CD4-positive, alpha-beta memory T cell (primary cell): ENCODE results near the gene SLAMF7. TPM values are rescaled to one million over a fixed set of nuclear protein-coding genes. Genes with fewer than 3 reads are reported as not detected.
A peak's percentile ranks its signal among the peaks of the same experiment; 100 is the strongest.

Experiments
- CTCF ChIA-PET: fragments of 350-600 bp; sonication (Branson Sonifier 250); formaldehyde crosslinking; loops from one replicate; lab custom pipeline; 2021; ENCODE audit warnings: inconsistent platforms; ENCODE audit not compliant: partially characterized antibody; lab: Charles Lee
- POLR2A ChIA-PET: fragments of 350-600 bp; sonication (Branson Sonifier 250); formaldehyde crosslinking; loops from one replicate; lab custom pipeline; 2021; ENCODE audit not compliant: partially characterized antibody; lab: Charles Lee
- DNase-seq, 5 donors: peaks; one replicate each; pipeline versions ENCODE4 v3.0.0 to v3.0.0-alpha.2; 2020 to 2022; ENCODE audit warnings: mixed read lengths in 1 of 5
- H3K27ac ChIP-seq: one replicate; pipeline ENCODE4 v1.7.0; 2013; ENCODE audit warnings: low read depth, low read length
- H3K27me3 ChIP-seq: 2 replicates; pipeline ENCODE4 v1.7.0; 2013; ENCODE audit warnings: mild to moderate bottlenecking, low read length, moderate library complexity; ENCODE audit not compliant: insufficient read depth
- H3K36me3 ChIP-seq: 2 replicates; pipeline ENCODE4 v1.7.0; 2013; ENCODE audit warnings: mild to moderate bottlenecking, low read length, moderate library complexity; ENCODE audit not compliant: insufficient read depth
- H3K4me1 ChIP-seq: 2 replicates; pipeline ENCODE4 v1.7.0; 2013; ENCODE audit warnings: mild to moderate bottlenecking, low read length, moderate library complexity; ENCODE audit not compliant: insufficient read depth
- H3K4me3 ChIP-seq, 2 donors: one replicate each; pipeline ENCODE4 v1.7.0; 2013; ENCODE audit warnings: low read length in 2 of 2, mild to moderate bottlenecking in 1 of 2
- H3K9me3 ChIP-seq, 2 donors: one replicate each; pipeline ENCODE4 v1.7.0; 2013; ENCODE audit warnings: low read length in 2 of 2, control low read depth in 1 of 2; ENCODE audit not compliant: control insufficient read depth in 1 of 2
- H3K27ac Mint-ChIP-seq, 7 donors: one replicate each; pipeline ENCODE4 v1.8.0; 2020 to 2021; ENCODE audit warnings: mixed read lengths in 7 of 7, mild to moderate bottlenecking in 6 of 7, inconsistent platforms in 3 of 7, moderate library complexity in 3 of 7
- H3K27me3 Mint-ChIP-seq, 2 donors: one replicate each; pipeline ENCODE4 v1.8.0; 2020 to 2021; ENCODE audit warnings: mixed read lengths in 2 of 2
- H3K36me3 Mint-ChIP-seq, 2 donors: one replicate each; pipeline ENCODE4 v1.8.0; 2020 to 2021; ENCODE audit warnings: mixed read lengths in 2 of 2, inconsistent platforms in 1 of 2, mild to moderate bottlenecking in 1 of 2
- H3K4me1 Mint-ChIP-seq, 4 donors: one replicate each; pipeline ENCODE4 v1.8.0; 2020 to 2021; ENCODE audit warnings: mixed read lengths in 4 of 4, mild to moderate bottlenecking in 1 of 4
- H3K4me3 Mint-ChIP-seq, 8 donors: one replicate each; pipeline ENCODE4 v1.8.0; 2020 to 2021; ENCODE audit warnings: mixed read lengths in 8 of 8, mild to moderate bottlenecking in 7 of 8, moderate library complexity in 6 of 8, inconsistent platforms in 3 of 8
- H3K9me3 Mint-ChIP-seq, 8 donors: one replicate each; pipeline ENCODE4 v1.8.0; 2020 to 2021; ENCODE audit warnings: mixed read lengths in 8 of 8, mild to moderate bottlenecking in 5 of 8, inconsistent platforms in 3 of 8, moderate library complexity in 1 of 8
- intact Hi-C: fragments of 100-400 bp; cut with micrococcal nuclease; formaldehyde crosslinking; loops from one replicate; pipeline ENCODE4 v1.15.1; 2023
- polyA plus RNA-seq, 2 donors: library from polyadenylated mRNA; unstranded; fragments of 300-500 nt; fragmentation: Illumina TruSeq; gene quantifications; one replicate each; pipeline ENCODE4 v1.2.3, GENCODE V29; 2021
- total RNA-seq, 2 experiments: library from RNA; stranded (reverse); gene quantifications; one replicate each; pipeline ENCODE4 v1.2.3, GENCODE V29; 2021

Gene SLAMF7
- total and polyA plus RNA-seq, 4 experiments from 2014 or later = 2.8 to 8.2 (median 5.4) TPM

GRCh38 chr1:160774886-160775719, 36.1 kb downstream of the SLAMF7 start:
- peaks cover 4 to 10% (median 8%) of the 10 kb centered on the region in 4 donors for H3K4me1 Mint-ChIP-seq
- intact Hi-C loops = no loop called here
- H3K4me3 Mint-ChIP-seq = no peak overlapping the region
- POLR2A ChIA-PET = interaction anchor here (1.0 to 4.3 kb wide), 2 partner anchors 21 to 68 kb away, joined by 3 to 34 read pairs; partner anchors contain the start of gene LY9
- H3K27ac Mint-ChIP-seq = peak overlapping the region in 3 of 7 donors; percentile 6 to 48 (median 38)
- no peaks in the 10 kb centered on the region for H3K9me3 Mint-ChIP-seq
- H3K27me3 Mint-ChIP-seq = peaks cover 0 to 2% of the 10 kb centered on the region in 2 donors
- Histone ChIP-seq H3K27ac (no peak overlapping the region), H3K4me3 (no peak overlapping the region), H3K9me3 (no peaks in the 10 kb centered on the region), H3K36me3 (no peaks in the 10 kb centered on the region), H3K27me3 (no peaks in the 10 kb centered on the region), H3K4me1 (peaks cover 7% of the 10 kb centered on the region)
- no peaks in the 10 kb centered on the region for H3K36me3 Mint-ChIP-seq
- DNase-seq = no peak
- CTCF ChIA-PET = interaction anchor here (1.0 to 10.5 kb wide), 22 partner anchors 7 to 178 kb away, joined by 3 to 144 read pairs (median 4); partner anchors contain the start of genes ITLN2 and LY9

GRCh38 chr1:160776178-160776577, 37.1 kb downstream of the SLAMF7 start:
- H3K36me3 Mint-ChIP-seq = no peaks in the 10 kb centered on the region

GRCh38 chr1:160777486-160778089, 38.5 kb downstream of the SLAMF7 start:
- Mint-ChIP-seq H3K36me3 (no peaks in the 10 kb centered on the region), H3K4me3 (no peak overlapping the region), H3K9me3 (no peaks in the 10 kb centered on the region), H3K27me3 (peaks cover 0 to 2% of the 10 kb centered on the region in 2 donors), H3K27ac (peak overlapping the region in 3 of 7 donors; percentile 47 to 81 (median 58)), H3K4me1 (peaks cover 17 to 25% (median 21%) of the 10 kb centered on the region in 4 donors)
- Histone ChIP-seq H3K9me3 (no peaks in the 10 kb centered on the region), H3K27ac (no peak overlapping the region), H3K4me1 (peaks cover 22% of the 10 kb centered on the region), H3K36me3 (no peaks in the 10 kb centered on the region), H3K4me3 (no peak overlapping the region), H3K27me3 (no peaks in the 10 kb centered on the region)
- peak; percentile 69 to 75 (median 71) for DNase-seq
- intact Hi-C loops = loop anchor here (1.0 to 2.0 kb wide), 6 partner anchors 19 to 174 kb away; partner anchors contain the start of gene LY9
- POLR2A ChIA-PET = interaction anchor here (0.7 to 4.3 kb wide), 7 partner anchors 9 to 213 kb away, joined by 3 to 34 read pairs (median 6); partner anchors contain the start of gene LY9
- CTCF ChIA-PET = interaction anchor here (0.5 to 10.5 kb wide), 37 partner anchors 10 to 328 kb away, joined by 3 to 144 read pairs (median 5); partner anchors contain the start of genes CD48, ITLN1, ITLN2 and LY9

More at GRCh38 chr1:160776178-160776577, 37.1 kb downstream of the SLAMF7 start:
- no peak for DNase-seq
- ChIA-PET CTCF (interaction anchor here (0.6 to 10.5 kb wide), 32 partner anchors 8 to 585 kb away, joined by 3 to 144 read pairs (median 5); partner anchors contain the start of genes ITLN2 and LY9), POLR2A (interaction anchor here (0.9 to 4.3 kb wide), 3 partner anchors 20 to 60 kb away, joined by 3 to 34 read pairs (median 6); partner anchors contain the start of gene LY9)
- Mint-ChIP-seq H3K4me1 (peaks cover 5 to 10% (median 8%) of the 10 kb centered on the region in 4 donors), H3K9me3 (no peaks in the 10 kb centered on the region), H3K27ac (no peak overlapping the region), H3K4me3 (no peak overlapping the region), H3K27me3 (peaks cover 0 to 2% of the 10 kb centered on the region in 2 donors)
- intact Hi-C loops = loop anchor here (2.0 kb wide), 2 partner anchors 21 to 101 kb away; partner anchors contain the start of gene LY9
- Histone ChIP-seq H3K4me3 (no peak overlapping the region), H3K9me3 (no peaks in the 10 kb centered on the region), H3K36me3 (no peaks in the 10 kb centered on the region), H3K27me3 (no peaks in the 10 kb centered on the region), H3K27ac (no peak overlapping the region), H3K4me1 (peaks cover 8% of the 10 kb centered on the region)

- H3K9me3 Mint-ChIP-seq = no peaks in the 10 kb centered on the region
- intact Hi-C loops = no loop called here
- H3K27me3 ChIP-seq = no peaks in the 10 kb centered on the region
- H3K36me3 ChIP-seq = no peaks in the 10 kb centered on the region
- H3K27me3 Mint-ChIP-seq = peaks cover 0 to 2% of the 10 kb centered on the region in 2 donors
- H3K9me3 ChIP-seq = no peaks in the 10 kb centered on the region
- H3K4me3 Mint-ChIP-seq = no peak overlapping the region
- CTCF ChIA-PET = interaction anchor here (1.0 to 10.5 kb wide), 11 partner anchors 9 to 174 kb away, joined by 3 to 144 read pairs (median 12); partner anchors contain the start of genes ITLN2 and LY9
- no peak overlapping the region for H3K27ac Mint-ChIP-seq
- DNase-seq = no peak
- H3K36me3 Mint-ChIP-seq = no peaks in the 10 kb centered on the region
- POLR2A ChIA-PET = interaction anchor here (1.3 kb wide), 1 partner anchor 57 kb away, joined by 3 read pairs; no protein-coding TSS in a partner anchor
- peaks cover 17 to 27% (median 21%) of the 10 kb centered on the region in 4 donors for H3K4me1 Mint-ChIP-seq
- no peak overlapping the region for H3K27ac ChIP-seq
- no peak overlapping the region for H3K4me3 ChIP-seq
- peaks cover 24% of the 10 kb centered on the region for H3K4me1 ChIP-seq
These were observed 39.9 kb downstream of the SLAMF7 start for GRCh38 chr1:160778976-160779375.

- no peaks in the 10 kb centered on the region for H3K36me3 ChIP-seq
- ChIA-PET POLR2A (interaction anchor here (1.3 to 5.0 kb wide), 3 partner anchors 17 to 57 kb away, joined by 3 to 67 read pairs (median 10); partner anchors contain the start of gene LY9), CTCF (interaction anchor here (0.7 to 10.5 kb wide), 20 partner anchors 9 to 210 kb away, joined by 3 to 144 read pairs (median 4); partner anchors contain the start of genes ITLN2 and LY9)
- Mint-ChIP-seq H3K36me3 (no peaks in the 10 kb centered on the region), H3K9me3 (peaks cover 0 to 1% (median 0%) of the 10 kb centered on the region in 8 donors), H3K4me3 (no peak overlapping the region), H3K4me1 (peaks cover 17 to 27% (median 21%) of the 10 kb centered on the region in 4 donors), H3K27ac (peak overlapping the region in 2 of 7 donors; percentile 17 to 30), H3K27me3 (peaks cover 0 to 2% of the 10 kb centered on the region in 2 donors)
- H3K4me3 ChIP-seq = no peak overlapping the region
- H3K27ac ChIP-seq = no peak overlapping the region
- H3K9me3 ChIP-seq = no peaks in the 10 kb centered on the region
- intact Hi-C loops = no loop called here
- peaks cover 24% of the 10 kb centered on the region for H3K4me1 ChIP-seq
- no peaks in the 10 kb centered on the region for H3K27me3 ChIP-seq
- DNase-seq = peak in 3 of 5 donors; percentile 22 to 35 (median 25)
These were observed 40.8 kb downstream of the SLAMF7 start for GRCh38 chr1:160779626-160780397.

GRCh38 chr1:160780398-160780755, 41.3 kb downstream of the SLAMF7 start:
- intact Hi-C loops = no loop called here
- no peak overlapping the region for H3K4me3 Mint-ChIP-seq
- H3K27me3 Mint-ChIP-seq = peaks cover 0 to 2% of the 10 kb centered on the region in 2 donors
- H3K9me3 Mint-ChIP-seq = peaks cover 0 to 1% (median 0%) of the 10 kb centered on the region in 8 donors
- no peak for DNase-seq
- Histone ChIP-seq H3K4me1 (peaks cover 18% of the 10 kb centered on the region), H3K36me3 (no peaks in the 10 kb centered on the region), H3K9me3 (no peaks in the 10 kb centered on the region), H3K27ac (no peak overlapping the region), H3K27me3 (no peaks in the 10 kb centered on the region), H3K4me3 (no peak overlapping the region)
- peak overlapping the region in 1 of 7 donors; percentile 35 for H3K27ac Mint-ChIP-seq
- H3K36me3 Mint-ChIP-seq = no peaks in the 10 kb centered on the region
- CTCF ChIA-PET = interaction anchor here (0.7 to 10.5 kb wide), 18 partner anchors 8 to 209 kb away, joined by 3 to 144 read pairs (median 5); partner anchors contain the start of genes ITLN2 and LY9
- POLR2A ChIA-PET = interaction anchor here (2.3 to 5.0 kb wide), 3 partner anchors 17 to 57 kb away, joined by 7 to 67 read pairs (median 10); partner anchors contain the start of gene LY9
- H3K4me1 Mint-ChIP-seq = peaks cover 15 to 27% (median 19%) of the 10 kb centered on the region in 4 donors
